ENCODE measurements around the gene LRRC8E.
"Not testable (repeated sequence)": the region's sequence is repeated elsewhere in the genome, so short reads cannot be mapped to it uniquely, and the experiment has no call there.

The LRRC8E gene

GRCh38 chr19:7855426-7856108 is 32.7 kb upstream of the LRRC8E start:
- DNase-seq (ENCODE audit: low read depth, low spot score): no peak

GRCh38 chr19:7856109-7856591 is 32.2 kb upstream of the LRRC8E start:
- no peak for DNase-seq (ENCODE audit: low read depth, low spot score)

- DNase-seq (ENCODE audit: low read depth, low spot score): no peak
Measured at GRCh38 chr19:7856679-7857663, 31.3 kb upstream of the LRRC8E start.

GRCh38 chr19:7857727-7858108 is 30.6 kb upstream of the LRRC8E start:
- no peak for DNase-seq (ENCODE audit: low read depth, low spot score)

- DNase-seq (ENCODE audit: low read depth, low spot score): no peak
Measured at GRCh38 chr19:7858109-7858770, 30.1 kb upstream of the LRRC8E start.

GRCh38 chr19:7859087-7859486 is 29.2 kb upstream of the LRRC8E start:
- not testable (repeated sequence) for DNase-seq (ENCODE audit: low read depth, low spot score)

GRCh38 chr19:7859831-7860713 is 28.2 kb upstream of the LRRC8E start:
- no peak for DNase-seq (ENCODE audit: low read depth, low spot score)

- DNase-seq (ENCODE audit: low read depth, low spot score): no peak
Measured at GRCh38 chr19:7860714-7861618, 27.3 kb upstream of the LRRC8E start.

- DNase-seq (ENCODE audit: low read depth, low spot score): no peak
Measured at GRCh38 chr19:7861619-7862412, 26.5 kb upstream of the LRRC8E start.

GRCh38 chr19:7862413-7862951 is 25.8 kb upstream of the LRRC8E start:
- no peak for DNase-seq (ENCODE audit: low read depth, low spot score)

GRCh38 chr19:7863157-7863970 is 24.9 kb upstream of the LRRC8E start:
- no peak for DNase-seq (ENCODE audit: low read depth, low spot score)

GRCh38 chr19:7863971-7864689 is 24.2 kb upstream of the LRRC8E start:
- DNase-seq (ENCODE audit: low read depth, low spot score): no peak

GRCh38 chr19:7864690-7865074 is 23.6 kb upstream of the LRRC8E start:
- no peak for DNase-seq (ENCODE audit: low read depth, low spot score)

GRCh38 chr19:7865262-7865911 is 22.9 kb upstream of the LRRC8E start:
- DNase-seq (ENCODE audit: low read depth, low spot score): no peak

GRCh38 chr19:7866399-7867091 is 21.8 kb upstream of the LRRC8E start:
- no peak for DNase-seq (ENCODE audit: low read depth, low spot score)

- DNase-seq (ENCODE audit: low read depth, low spot score): no peak
Measured at GRCh38 chr19:7867092-7867844, 21.0 kb upstream of the LRRC8E start.

Measured in brain pericyte (primary cell).